OCI-LY7 (cell line): Measurements from ENCODE around the gene ABCC9. TPM values are rescaled to one million over a fixed set of nuclear protein-coding genes. Genes with fewer than 3 reads are reported as not detected.

Experiments used
- BruUV-seq: library from RNA; stranded (reverse); fragments of 400-500 nt; replicated peaks from 2 replicates; lab custom pipeline; 2021; lab: Mats Ljungman, UMichigan
- CTCF ChIA-PET: fragments of 300-600 bp; sonication (Branson Sonifier 250); formaldehyde crosslinking; loops from one replicate; lab custom pipeline; 2022; ENCODE audit warnings: antibody characterized with exemption; ENCODE audit not compliant: unreplicated experiment; lab: Charles Lee
- POLR2A ChIA-PET: fragments of 300-600 bp; sonication (Branson Sonifier 250); formaldehyde crosslinking; loops from one replicate; lab custom pipeline; 2022; ENCODE audit warnings: antibody characterized with exemption; lab: Charles Lee
- DNase-seq: peaks from one replicate; pipeline ENCODE4 v3.0.0-alpha.2; 2015; ENCODE audit warnings: low spot score
- H2AFZ ChIP-seq: fragments of 200-600 bp; sonication (generic), shearing (Covaris generic); 2 replicates; pipeline ENCODE4 v1.6.1; 2014; ENCODE audit warnings: mild to moderate bottlenecking, antibody characterized with exemption, low read length, moderate library complexity
- H3K27ac ChIP-seq: fragments of 200-600 bp; sonication (generic); 2 replicates; pipeline ENCODE4 v1.5.1; 2014; ENCODE audit warnings: mixed run types, low read depth, mild to moderate bottlenecking, moderate library complexity, low read length, inconsistent platforms; ENCODE audit not compliant: poor library complexity, severe bottlenecking
- H3K36me3 ChIP-seq: fragments of 200-600 bp; sonication (generic); 2 replicates; pipeline ENCODE4 v1.6.1; 2014; ENCODE audit warnings: mild to moderate bottlenecking, antibody characterized with exemption, low read length, moderate library complexity, mixed read lengths; ENCODE audit not compliant: insufficient read depth
- H3K4me1 ChIP-seq: fragments of 200-600 bp; sonication (generic); 2 replicates; pipeline ENCODE4 v1.5.1; 2014; ENCODE audit warnings: mild to moderate bottlenecking, low read length; ENCODE audit not compliant: insufficient read depth, poor library complexity, severe bottlenecking
- H3K4me2 ChIP-seq: fragments of 200-600 bp; sonication (generic); 2 replicates; pipeline ENCODE4 v1.6.1; 2014; ENCODE audit warnings: mild to moderate bottlenecking, low read length
- H3K4me3 ChIP-seq: fragments of 200-600 bp; sonication (generic); 2 replicates; pipeline ENCODE4 v1.5.1; 2014; ENCODE audit warnings: mild to moderate bottlenecking, low read depth, low read length; ENCODE audit not compliant: poor library complexity, severe bottlenecking
- H3K79me2 ChIP-seq: fragments of 200-600 bp; sonication (generic); 2 replicates; pipeline ENCODE4 v1.6.1; 2016; ENCODE audit warnings: low read depth, mild to moderate bottlenecking, low read length, moderate library complexity, mixed read lengths; ENCODE audit not compliant: insufficient read depth
- H3K9me2 ChIP-seq: fragments of 200-600 bp; sonication (generic); 2 replicates; pipeline ENCODE4 v1.6.1; 2016; ENCODE audit warnings: mild to moderate bottlenecking, low read length, mixed read lengths; ENCODE audit not compliant: insufficient read depth
- H3K9me3 ChIP-seq: fragments of 200-600 bp; sonication (generic); 2 replicates; pipeline ENCODE4 v1.6.1; 2014; ENCODE audit warnings: mild to moderate bottlenecking, mixed run types, low read length, mixed read lengths
- H4K20me1 ChIP-seq: fragments of 200-600 bp; sonication (generic); 2 replicates; pipeline ENCODE4 v1.6.1; 2014; ENCODE audit warnings: mild to moderate bottlenecking, antibody characterized with exemption, low read length, moderate library complexity, mixed read lengths; ENCODE audit not compliant: insufficient read depth
- EZH2phosphoT487 ChIP-seq: fragments of 200-600 bp; sonication (generic); IDR thresholded peaks from 2 replicates; pipeline ENCODE4 v1.6.1; 2018; ENCODE audit warnings: low read depth, borderline replicate concordance, mild to moderate bottlenecking, mixed run types, antibody characterized with exemption, low read length, moderate library complexity, mixed read lengths
- intact Hi-C: fragments of 100-400 bp; cut with micrococcal nuclease; formaldehyde crosslinking; loops from one replicate; pipeline ENCODE4 v1.10.0; 2022; ENCODE audit not compliant: unreplicated experiment
- total RNA-seq, 2 experiments: library from RNA; depleted of rRNA in 1 of 2; stranded (reverse); fragments of >200 nt in 1 of 2; shearing (Covaris generic) in 1 of 2; gene quantifications; 2 replicates each; pipeline ENCODE4 v1.2.3, GENCODE V29; 2014 to 2022
- TF ChIP-seq, protein P1 (sequence below): fragments of 200-600 bp; sonication (generic); conservative IDR thresholded peaks from 2 replicates; pipeline ENCODE4 v1.5.1; 2014; ENCODE audit warnings: mild to moderate bottlenecking, antibody characterized with exemption, low read length, moderate library complexity, mixed read lengths

The ABCC9 gene
- total RNA-seq, 2 experiments from 2014 or later = not detected

DNA sequence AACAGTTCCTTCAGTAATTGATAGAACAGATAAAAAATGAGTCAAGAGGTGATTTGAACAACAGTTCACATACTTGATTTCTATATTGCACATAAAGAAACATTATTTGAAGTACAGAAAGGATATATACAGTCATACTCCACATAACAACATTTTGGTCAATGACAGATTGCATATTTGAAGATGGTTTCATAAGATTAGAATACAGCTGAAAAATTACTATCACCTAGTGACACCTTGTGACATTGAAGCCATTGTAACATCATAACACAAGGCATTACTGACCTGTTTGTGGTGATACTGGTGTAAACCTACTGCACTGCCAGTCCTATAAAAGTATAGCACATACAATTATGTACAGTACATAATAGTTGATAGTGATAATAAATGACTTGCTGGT lies 43.1 kb upstream of the ABCC9 start:
- Histone ChIP-seq H3K4me1 (no peaks in the 10 kb centered on the region), H3K79me2 (no peaks in the 10 kb centered on the region), H3K36me3 (no peaks in the 10 kb centered on the region), H3K9me3 (no peaks in the 10 kb centered on the region), H3K9me2 (no peaks in the 10 kb centered on the region), H3K27ac (no peak overlapping the region), H3K4me2 (no peak overlapping the region), H2AFZ (no peak overlapping the region), H4K20me1 (no peaks in the 10 kb centered on the region), H3K4me3 (no peak overlapping the region)
- no TSS peak for BruUV-seq
- POLR2A ChIA-PET = interaction anchor here (0.6 to 1.1 kb wide), 2 partner anchors 11 to 15 kb away, joined by 3 read pairs; no protein-coding TSS in a partner anchor
- DNase-seq = no peak
- CTCF ChIA-PET = no interaction called here
- TF ChIP-seq EZH2phosphoT487 = no peak
- TF ChIP-seq, protein P1, sequence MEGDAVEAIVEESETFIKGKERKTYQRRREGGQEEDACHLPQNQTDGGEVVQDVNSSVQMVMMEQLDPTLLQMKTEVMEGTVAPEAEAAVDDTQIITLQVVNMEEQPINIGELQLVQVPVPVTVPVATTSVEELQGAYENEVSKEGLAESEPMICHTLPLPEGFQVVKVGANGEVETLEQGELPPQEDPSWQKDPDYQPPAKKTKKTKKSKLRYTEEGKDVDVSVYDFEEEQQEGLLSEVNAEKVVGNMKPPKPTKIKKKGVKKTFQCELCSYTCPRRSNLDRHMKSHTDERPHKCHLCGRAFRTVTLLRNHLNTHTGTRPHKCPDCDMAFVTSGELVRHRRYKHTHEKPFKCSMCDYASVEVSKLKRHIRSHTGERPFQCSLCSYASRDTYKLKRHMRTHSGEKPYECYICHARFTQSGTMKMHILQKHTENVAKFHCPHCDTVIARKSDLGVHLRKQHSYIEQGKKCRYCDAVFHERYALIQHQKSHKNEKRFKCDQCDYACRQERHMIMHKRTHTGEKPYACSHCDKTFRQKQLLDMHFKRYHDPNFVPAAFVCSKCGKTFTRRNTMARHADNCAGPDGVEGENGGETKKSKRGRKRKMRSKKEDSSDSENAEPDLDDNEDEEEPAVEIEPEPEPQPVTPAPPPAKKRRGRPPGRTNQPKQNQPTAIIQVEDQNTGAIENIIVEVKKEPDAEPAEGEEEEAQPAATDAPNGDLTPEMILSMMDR = no peak
- intact Hi-C loops = no loop called here

GRCh38 chr12:21983095-21983494 lies 41.9 kb upstream of the ABCC9 start:
- TF ChIP-seq, protein P1 = no peak
- TF ChIP-seq EZH2phosphoT487 = no peak
- CTCF ChIA-PET = no interaction called here
- no peaks in the 10 kb centered on the region for H3K9me3 ChIP-seq

DNA sequence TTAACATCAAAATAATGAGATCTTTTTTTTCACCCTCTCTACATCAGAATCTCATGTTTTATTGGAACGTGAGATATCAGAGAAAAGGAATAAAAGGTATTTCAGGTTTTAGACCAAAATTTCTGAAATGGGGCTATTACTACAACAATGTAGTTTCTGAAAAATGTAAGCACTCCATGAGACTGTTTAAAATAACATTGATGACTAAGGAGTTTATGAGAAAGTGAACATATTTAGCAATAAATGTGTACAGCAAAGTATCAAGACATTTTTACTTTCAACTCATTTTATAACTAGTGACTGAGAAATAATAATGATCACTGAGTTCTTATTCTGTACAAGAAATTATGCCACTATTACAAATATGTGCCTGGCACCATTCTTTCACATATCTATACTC lies 39.3 kb upstream of the ABCC9 start:
- H3K9me3 ChIP-seq = no peaks in the 10 kb centered on the region
- no peak for DNase-seq
- TF ChIP-seq, protein P1 = no peak
- no peak for TF ChIP-seq EZH2phosphoT487
- H3K4me3 ChIP-seq = no peak overlapping the region
- no peaks in the 10 kb centered on the region for H3K79me2 ChIP-seq
- no TSS peak for BruUV-seq
- no peak overlapping the region for H3K4me2 ChIP-seq
- intact Hi-C loops = no loop called here
- H2AFZ ChIP-seq = no peak overlapping the region
- ChIA-PET POLR2A (interaction anchor here (0.8 to 0.9 kb wide), 2 partner anchors 14 to 302 kb away, joined by 3 read pairs; no protein-coding TSS in a partner anchor), CTCF (no interaction called here)
- H3K9me2 ChIP-seq = no peaks in the 10 kb centered on the region
- H3K4me1 ChIP-seq = no peaks in the 10 kb centered on the region
- H4K20me1 ChIP-seq = no peaks in the 10 kb centered on the region
- H3K27ac ChIP-seq = no peak overlapping the region
- H3K36me3 ChIP-seq = no peaks in the 10 kb centered on the region

More at GRCh38 chr12:21983095-21983494, 41.9 kb upstream of the ABCC9 start:
- H3K27ac ChIP-seq = no peak overlapping the region
- H4K20me1 ChIP-seq = no peaks in the 10 kb centered on the region
- intact Hi-C loops = no loop called here
- POLR2A ChIA-PET = no interaction called here
- BruUV-seq = no TSS peak
- no peak for DNase-seq
- H3K36me3 ChIP-seq = no peaks in the 10 kb centered on the region
- H3K4me3 ChIP-seq = no peak overlapping the region
- H3K4me2 ChIP-seq = no peak overlapping the region
- no peak overlapping the region for H2AFZ ChIP-seq
- H3K79me2 ChIP-seq = no peaks in the 10 kb centered on the region
- H3K9me2 ChIP-seq = no peaks in the 10 kb centered on the region
- H3K4me1 ChIP-seq = no peaks in the 10 kb centered on the region
